ENCODE measurements around the gene NDFIP2.

DNA sequence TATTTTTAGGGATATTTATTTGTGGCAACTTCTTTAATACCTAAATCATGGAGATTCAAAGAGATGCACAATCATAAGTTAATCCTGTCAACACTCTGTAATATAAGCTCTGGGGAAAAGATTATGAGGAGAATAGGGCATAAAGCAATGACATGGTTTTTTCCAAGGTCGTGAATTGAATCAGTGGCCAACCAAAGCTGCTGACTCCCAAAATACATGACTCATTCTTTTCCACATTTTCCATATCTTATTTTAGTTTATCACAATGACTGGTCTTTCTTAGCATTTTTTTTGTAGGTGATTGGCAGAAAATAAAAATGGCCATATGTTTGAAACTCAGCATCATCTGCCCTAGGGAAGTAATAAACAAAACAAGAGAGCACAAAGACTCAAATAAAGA lies 46.4 kb upstream of the NDFIP2 start:
- TF ChIP-seq, protein P1, sequence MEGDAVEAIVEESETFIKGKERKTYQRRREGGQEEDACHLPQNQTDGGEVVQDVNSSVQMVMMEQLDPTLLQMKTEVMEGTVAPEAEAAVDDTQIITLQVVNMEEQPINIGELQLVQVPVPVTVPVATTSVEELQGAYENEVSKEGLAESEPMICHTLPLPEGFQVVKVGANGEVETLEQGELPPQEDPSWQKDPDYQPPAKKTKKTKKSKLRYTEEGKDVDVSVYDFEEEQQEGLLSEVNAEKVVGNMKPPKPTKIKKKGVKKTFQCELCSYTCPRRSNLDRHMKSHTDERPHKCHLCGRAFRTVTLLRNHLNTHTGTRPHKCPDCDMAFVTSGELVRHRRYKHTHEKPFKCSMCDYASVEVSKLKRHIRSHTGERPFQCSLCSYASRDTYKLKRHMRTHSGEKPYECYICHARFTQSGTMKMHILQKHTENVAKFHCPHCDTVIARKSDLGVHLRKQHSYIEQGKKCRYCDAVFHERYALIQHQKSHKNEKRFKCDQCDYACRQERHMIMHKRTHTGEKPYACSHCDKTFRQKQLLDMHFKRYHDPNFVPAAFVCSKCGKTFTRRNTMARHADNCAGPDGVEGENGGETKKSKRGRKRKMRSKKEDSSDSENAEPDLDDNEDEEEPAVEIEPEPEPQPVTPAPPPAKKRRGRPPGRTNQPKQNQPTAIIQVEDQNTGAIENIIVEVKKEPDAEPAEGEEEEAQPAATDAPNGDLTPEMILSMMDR (IDR thresholded peaks at IDR 0.05 in 2 of 3, conservative IDR thresholded peaks at IDR 0.05 in 1 of 3; ENCODE audit: borderline replicate concordance in 1 of 3, insufficient read depth in 1 of 3, low read depth in 2 of 3, low read length in 2 of 3) = no peak
- TF ChIP-seq YY1 (IDR thresholded peaks at IDR 0.05; ENCODE audit: extremely low read depth, insufficient replicate concordance, low read depth, low read length) (no peak), SP1 (IDR thresholded peaks at IDR 0.05; ENCODE audit: low read depth) (no peak)

Measured in HCT116 (cell line).